Panc1 (cell line): ENCODE measurements around the gene SPAG5. TPM values are rescaled to one million over a fixed set of nuclear protein-coding genes. Genes with fewer than 3 reads are reported as not detected.

Experiments
- ATAC-seq: fragments of 200-7000 bp; cut with Tn5 transposase; 2 replicates; pipeline ENCODE4 v1.9.1; 2020; ENCODE audit warnings: mild to moderate bottlenecking, moderate library complexity
- Bru-seq: library from RNA; stranded (reverse); fragments of 400-500 nt; gene quantifications from one replicate; lab custom pipeline; 2021; lab: Mats Ljungman, UMichigan
- BruChase-seq, 2 experiments: library from RNA; stranded (reverse); fragments of 400-500 nt; gene quantifications; one replicate each; lab custom pipeline; 2021; lab: Mats Ljungman, UMichigan
- BruUV-seq: library from RNA; stranded (reverse); fragments of 400-500 nt; replicated peaks from 2 replicates; lab custom pipeline; 2021; lab: Mats Ljungman, UMichigan
- CTCF ChIA-PET: fragments of 300-600 bp; sonication (Branson Sonifier 250); formaldehyde crosslinking; loops from one replicate; lab custom pipeline; 2022; ENCODE audit warnings: antibody characterized with exemption; lab: Charles Lee
- POLR2A ChIA-PET: fragments of 300-600 bp; sonication (Branson Sonifier 250); formaldehyde crosslinking; loops from one replicate; lab custom pipeline; 2022; ENCODE audit warnings: antibody characterized with exemption; lab: Charles Lee
- DNase-seq: peaks from one replicate; pipeline ENCODE4 v3.0.0-alpha.2; 2010; ENCODE audit warnings: low read depth, low spot score
- H3K27ac ChIP-seq: 2 replicates; pipeline ENCODE4 v1.5.1; 2011; ENCODE audit warnings: mild to moderate bottlenecking, low read length, inconsistent platforms
- H3K27me3 ChIP-seq: fragments of 200-500 bp; sonication (Bioruptor generic); 2 replicates; pipeline ENCODE4 v1.6.0; 2014; ENCODE audit warnings: low read length, inconsistent platforms; ENCODE audit not compliant: control insufficient read depth, insufficient read depth
- H3K36me3 ChIP-seq: fragments of 200-500 bp; sonication (Bioruptor generic); 2 replicates; pipeline ENCODE4 v1.5.1; 2014; ENCODE audit warnings: inconsistent platforms, mild to moderate bottlenecking, low read length, moderate library complexity; ENCODE audit not compliant: control insufficient read depth, insufficient read depth
- H3K4me1 ChIP-seq: 2 replicates; pipeline ENCODE4 v1.5.1; 2011; ENCODE audit warnings: inconsistent platforms, mild to moderate bottlenecking, low read length, moderate library complexity; ENCODE audit not compliant: control insufficient read depth, insufficient read depth
- H3K4me3 ChIP-seq, 2 experiments: 2 replicates each; pipeline ENCODE4 v1.5.1; 2011 to 2012; ENCODE audit warnings: low read depth in 2 of 2, low read length in 2 of 2, mild to moderate bottlenecking in 2 of 2, inconsistent platforms in 1 of 2, moderate library complexity in 1 of 2
- H3K9me3 ChIP-seq: fragments of 200-500 bp; sonication (Bioruptor generic); 2 replicates; pipeline ENCODE4 v1.5.1; 2014; ENCODE audit warnings: low read depth, mild to moderate bottlenecking, inconsistent platforms, low read length, moderate library complexity; ENCODE audit not compliant: control insufficient read depth, insufficient read depth
- CTCF ChIP-seq: fragments of 450-650 bp; IDR thresholded peaks from 2 replicates; pipeline ENCODE4 v1.5.1; 2017; ENCODE audit warnings: mild to moderate bottlenecking
- POLR2AphosphoS5 ChIP-seq: IDR thresholded peaks from 2 replicates; pipeline ENCODE4 v1.6.1; 2012; ENCODE audit warnings: mild to moderate bottlenecking, low read depth, low read length, moderate library complexity
- REST ChIP-seq, 2 experiments: IDR thresholded peaks; 2 replicates each; pipeline ENCODE4 v1.6.1; 2011 to 2012; ENCODE audit warnings: low read depth in 2 of 2, control low read depth in 1 of 2, low read length in 1 of 2, mild to moderate bottlenecking in 1 of 2, moderate library complexity in 1 of 2; ENCODE audit not compliant: insufficient read depth in 1 of 2
- SIN3A ChIP-seq: IDR thresholded peaks from 2 replicates; pipeline ENCODE4 v1.6.1; 2012; ENCODE audit warnings: low read depth, mild to moderate bottlenecking, low read length, moderate library complexity, borderline replicate concordance; ENCODE audit not compliant: insufficient read depth
- TCF7L2 ChIP-seq: IDR thresholded peaks from 2 replicates; pipeline ENCODE4 v1.6.1; 2011; ENCODE audit warnings: mild to moderate bottlenecking, low read depth, low read length, inconsistent platforms
- in situ Hi-C: cut with HindIII; loops from 2 replicates; pipeline ENCODE4 v1.10.0; 2016; ENCODE audit warnings: low sequenced_read_pairs, low pct_unique_long_range_greater_than_20kb
- intact Hi-C: fragments of 100-400 bp; cut with micrococcal nuclease; formaldehyde crosslinking; loops from one replicate; pipeline ENCODE4 v1.10.0; 2022; ENCODE audit not compliant: unreplicated experiment
- long read RNA-seq: library from polyadenylated mRNA; unstranded; transcript quantifications from one replicate; pipeline ENCODE4 v2.0.0, GENCODE V29; 2021; ENCODE audit not compliant: unreplicated experiment
- polyA plus RNA-seq: library from polyadenylated mRNA; unstranded; fragments of >200 nt; gene quantifications from one replicate; pipeline ENCODE4 v1.2.1, GENCODE V29; 2012; ENCODE audit warnings: missing spikeins; ENCODE audit not compliant: insufficient read length
- total RNA-seq: library from RNA; stranded (reverse); gene quantifications from one replicate; pipeline ENCODE4 v1.2.1, GENCODE V29; 2021; ENCODE audit not compliant: unreplicated experiment

The SPAG5 gene, protein sequence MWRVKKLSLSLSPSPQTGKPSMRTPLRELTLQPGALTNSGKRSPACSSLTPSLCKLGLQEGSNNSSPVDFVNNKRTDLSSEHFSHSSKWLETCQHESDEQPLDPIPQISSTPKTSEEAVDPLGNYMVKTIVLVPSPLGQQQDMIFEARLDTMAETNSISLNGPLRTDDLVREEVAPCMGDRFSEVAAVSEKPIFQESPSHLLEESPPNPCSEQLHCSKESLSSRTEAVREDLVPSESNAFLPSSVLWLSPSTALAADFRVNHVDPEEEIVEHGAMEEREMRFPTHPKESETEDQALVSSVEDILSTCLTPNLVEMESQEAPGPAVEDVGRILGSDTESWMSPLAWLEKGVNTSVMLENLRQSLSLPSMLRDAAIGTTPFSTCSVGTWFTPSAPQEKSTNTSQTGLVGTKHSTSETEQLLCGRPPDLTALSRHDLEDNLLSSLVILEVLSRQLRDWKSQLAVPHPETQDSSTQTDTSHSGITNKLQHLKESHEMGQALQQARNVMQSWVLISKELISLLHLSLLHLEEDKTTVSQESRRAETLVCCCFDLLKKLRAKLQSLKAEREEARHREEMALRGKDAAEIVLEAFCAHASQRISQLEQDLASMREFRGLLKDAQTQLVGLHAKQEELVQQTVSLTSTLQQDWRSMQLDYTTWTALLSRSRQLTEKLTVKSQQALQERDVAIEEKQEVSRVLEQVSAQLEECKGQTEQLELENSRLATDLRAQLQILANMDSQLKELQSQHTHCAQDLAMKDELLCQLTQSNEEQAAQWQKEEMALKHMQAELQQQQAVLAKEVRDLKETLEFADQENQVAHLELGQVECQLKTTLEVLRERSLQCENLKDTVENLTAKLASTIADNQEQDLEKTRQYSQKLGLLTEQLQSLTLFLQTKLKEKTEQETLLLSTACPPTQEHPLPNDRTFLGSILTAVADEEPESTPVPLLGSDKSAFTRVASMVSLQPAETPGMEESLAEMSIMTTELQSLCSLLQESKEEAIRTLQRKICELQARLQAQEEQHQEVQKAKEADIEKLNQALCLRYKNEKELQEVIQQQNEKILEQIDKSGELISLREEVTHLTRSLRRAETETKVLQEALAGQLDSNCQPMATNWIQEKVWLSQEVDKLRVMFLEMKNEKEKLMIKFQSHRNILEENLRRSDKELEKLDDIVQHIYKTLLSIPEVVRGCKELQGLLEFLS
- total RNA-seq (152 TPM), Bru-seq, nascent RNA (percentile 89 among the genes with signal in this experiment), BruChase-seq, experiment 1, labeled RNA remaining after a 2-hour chase (percentile 91 among the genes with signal in this experiment), BruChase-seq, experiment 2, labeled RNA remaining after a 6-hour chase (percentile 96 among the genes with signal in this experiment)
- polyA plus RNA-seq: 61.1 TPM
- long read RNA-seq, full-length matches to known transcripts: 101 of 211 reads
- long read RNA-seq, partial matches to known transcripts: 44 of 211 reads
- long read RNA-seq, other reads (novel, unspliced or antisense): 66 of 211 reads

DNA sequence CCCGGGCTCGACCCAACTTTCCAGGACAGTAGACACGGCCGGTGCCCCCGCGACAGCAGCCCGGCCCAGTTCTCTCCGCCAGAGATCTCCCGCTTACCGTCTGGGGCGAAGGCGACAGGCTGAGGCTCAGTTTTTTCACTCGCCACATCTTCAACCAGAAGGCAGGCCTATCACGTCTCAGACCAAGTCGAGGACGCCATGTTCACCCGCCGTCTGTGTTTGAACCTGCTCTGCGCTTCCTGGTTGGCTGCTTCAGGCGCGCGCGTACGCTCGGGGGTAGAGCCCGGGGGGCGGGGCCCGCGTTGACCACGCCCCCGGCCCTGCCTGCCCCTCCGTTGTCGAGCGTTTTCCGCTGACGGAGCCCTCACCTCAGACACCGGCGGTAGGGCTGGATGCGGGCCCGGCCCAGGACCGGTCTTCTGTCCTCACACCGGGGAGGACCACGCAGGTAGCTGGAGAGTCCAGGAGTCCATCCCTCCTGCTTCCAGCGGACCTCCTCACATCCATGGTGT lies at the start of gene SPAG5:
TSS of gene SPAG5 (minus strand) at position 227 of the 512 bp plus-strand sequence. CDS start at position 148, 79 bp downstream.
- ChIA-PET POLR2A (interaction anchor here (0.9 to 1.7 kb wide), 3 partner anchors 12 to 42 kb away, joined by 3 to 5 read pairs (median 4); partner anchors contain the start of gene ALDOC), CTCF (no interaction called here)

More for the DNA sequence above, at the start of gene SPAG5:
- no peaks in the 10 kb centered on the region for H3K9me3 ChIP-seq
- ATAC-seq (peak; percentile 97), DNase-seq (peak; percentile 57)
- H3K27ac ChIP-seq: peak within 1 kb of the TSS; percentile 95
- BruUV-seq: no TSS peak
- in situ Hi-C loops (no loop called here), intact Hi-C loops (no loop called here)
- TF ChIP-seq TCF7L2: peak; percentile 74
- TF ChIP-seq CTCF: no peak
- TF ChIP-seq SIN3A: peak; percentile 78
- TF ChIP-seq REST (IDR thresholded peaks at IDR 0.05; ENCODE audit: insufficient read depth in 1 of 2, low read depth in 2 of 2, low read length in 1 of 2): no peak
- TF ChIP-seq POLR2AphosphoS5: peak; percentile 90
- no peaks in the 10 kb centered on the region for H3K27me3 ChIP-seq
- H3K36me3 ChIP-seq: peaks cover 4% of the 10 kb centered on the region
- H3K4me1 ChIP-seq: peaks cover 10% of the 10 kb centered on the region
- H3K4me3 ChIP-seq: peak within 1 kb of the TSS; percentile 82 to 83
